ENCODE measurements around the gene CDK19.

DNA sequence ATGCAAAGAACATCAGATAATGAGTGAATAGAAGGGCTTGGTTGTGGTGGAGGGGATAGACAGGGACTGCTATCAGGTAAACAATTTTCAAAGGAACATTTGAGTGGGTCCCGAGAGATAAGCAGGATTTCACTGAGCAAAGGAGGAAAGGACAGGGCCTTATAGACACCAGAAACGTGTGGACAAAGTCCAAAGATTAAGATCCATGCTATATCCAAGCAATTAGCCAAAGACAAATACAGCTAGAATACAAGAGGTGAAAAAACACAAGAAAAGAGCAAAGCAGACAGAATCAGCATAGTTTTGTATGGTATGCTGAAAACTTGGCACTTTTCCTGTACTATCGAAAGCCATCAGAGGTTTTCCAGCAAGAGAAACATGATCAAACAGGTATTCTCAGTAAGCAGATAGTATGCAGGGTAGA is 59.8 kb downstream of the CDK19 start:
- TF ChIP-seq EZH2 (optimal IDR thresholded peaks at IDR 0.05; ENCODE audit: low read depth, low read length) = no peak
- TF ChIP-seq, protein P1, sequence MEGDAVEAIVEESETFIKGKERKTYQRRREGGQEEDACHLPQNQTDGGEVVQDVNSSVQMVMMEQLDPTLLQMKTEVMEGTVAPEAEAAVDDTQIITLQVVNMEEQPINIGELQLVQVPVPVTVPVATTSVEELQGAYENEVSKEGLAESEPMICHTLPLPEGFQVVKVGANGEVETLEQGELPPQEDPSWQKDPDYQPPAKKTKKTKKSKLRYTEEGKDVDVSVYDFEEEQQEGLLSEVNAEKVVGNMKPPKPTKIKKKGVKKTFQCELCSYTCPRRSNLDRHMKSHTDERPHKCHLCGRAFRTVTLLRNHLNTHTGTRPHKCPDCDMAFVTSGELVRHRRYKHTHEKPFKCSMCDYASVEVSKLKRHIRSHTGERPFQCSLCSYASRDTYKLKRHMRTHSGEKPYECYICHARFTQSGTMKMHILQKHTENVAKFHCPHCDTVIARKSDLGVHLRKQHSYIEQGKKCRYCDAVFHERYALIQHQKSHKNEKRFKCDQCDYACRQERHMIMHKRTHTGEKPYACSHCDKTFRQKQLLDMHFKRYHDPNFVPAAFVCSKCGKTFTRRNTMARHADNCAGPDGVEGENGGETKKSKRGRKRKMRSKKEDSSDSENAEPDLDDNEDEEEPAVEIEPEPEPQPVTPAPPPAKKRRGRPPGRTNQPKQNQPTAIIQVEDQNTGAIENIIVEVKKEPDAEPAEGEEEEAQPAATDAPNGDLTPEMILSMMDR (IDR thresholded peaks at IDR 0.05; ENCODE audit: low read length) = no peak
- no peak for TF ChIP-seq EZH2phosphoT487 (IDR thresholded peaks at IDR 0.05; ENCODE audit: low read length)

Measured in MM.1S (cell line).